Measurements from ENCODE around the gene LLGL2. TPM values are rescaled to one million over a fixed set of nuclear protein-coding genes. Genes with fewer than 3 reads are reported as not detected.

LLGL2 gene
- total and polyA plus RNA-seq, 2 experiments from 2014 or later = 35.2 to 40.3 TPM

DNA sequence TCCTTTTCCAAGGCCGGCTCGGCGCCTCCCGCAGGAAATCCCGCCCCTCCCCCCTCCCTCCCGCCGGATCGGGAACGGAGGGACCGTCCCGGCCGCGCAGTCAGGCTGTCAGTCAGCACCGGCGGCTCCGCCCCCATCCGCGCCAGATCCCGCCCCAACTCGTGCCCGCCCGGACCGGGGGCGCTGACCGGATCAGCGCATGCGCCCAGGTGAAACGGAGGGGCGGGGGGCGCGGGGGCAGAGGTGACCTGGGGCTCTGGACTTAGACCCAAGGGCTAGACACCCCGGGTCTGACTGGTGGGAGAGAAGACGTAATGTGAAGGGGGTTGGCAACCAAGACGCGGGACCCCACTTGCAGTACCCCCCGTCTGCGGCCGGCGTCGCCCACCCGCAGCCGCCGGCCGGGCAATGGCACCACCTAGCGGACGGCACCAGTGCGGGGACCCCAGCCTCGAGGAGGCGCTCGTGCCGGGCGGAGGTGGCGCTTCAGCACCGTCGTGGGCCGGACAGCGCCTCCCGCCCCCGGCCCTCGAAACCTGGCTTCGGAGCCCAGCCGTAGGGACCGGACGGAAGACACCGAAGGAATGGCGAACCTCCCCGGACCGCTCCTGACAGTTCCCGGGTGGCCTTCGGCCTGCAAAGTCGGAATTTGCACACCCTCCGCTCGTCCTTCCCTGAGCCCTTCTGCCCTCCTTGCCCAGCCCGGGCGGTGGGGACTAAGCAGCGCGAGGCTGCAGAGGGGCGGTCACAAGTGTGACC is 9.8 kb upstream of the LLGL2 start, which contains the start of gene CASKIN2:
CASKIN2 (minus strand) TSS at position 42 of the 759 bp plus-strand sequence. CDS start 1,733 bp downstream, outside the sequence.
- TF ChIP-seq, protein P1, sequence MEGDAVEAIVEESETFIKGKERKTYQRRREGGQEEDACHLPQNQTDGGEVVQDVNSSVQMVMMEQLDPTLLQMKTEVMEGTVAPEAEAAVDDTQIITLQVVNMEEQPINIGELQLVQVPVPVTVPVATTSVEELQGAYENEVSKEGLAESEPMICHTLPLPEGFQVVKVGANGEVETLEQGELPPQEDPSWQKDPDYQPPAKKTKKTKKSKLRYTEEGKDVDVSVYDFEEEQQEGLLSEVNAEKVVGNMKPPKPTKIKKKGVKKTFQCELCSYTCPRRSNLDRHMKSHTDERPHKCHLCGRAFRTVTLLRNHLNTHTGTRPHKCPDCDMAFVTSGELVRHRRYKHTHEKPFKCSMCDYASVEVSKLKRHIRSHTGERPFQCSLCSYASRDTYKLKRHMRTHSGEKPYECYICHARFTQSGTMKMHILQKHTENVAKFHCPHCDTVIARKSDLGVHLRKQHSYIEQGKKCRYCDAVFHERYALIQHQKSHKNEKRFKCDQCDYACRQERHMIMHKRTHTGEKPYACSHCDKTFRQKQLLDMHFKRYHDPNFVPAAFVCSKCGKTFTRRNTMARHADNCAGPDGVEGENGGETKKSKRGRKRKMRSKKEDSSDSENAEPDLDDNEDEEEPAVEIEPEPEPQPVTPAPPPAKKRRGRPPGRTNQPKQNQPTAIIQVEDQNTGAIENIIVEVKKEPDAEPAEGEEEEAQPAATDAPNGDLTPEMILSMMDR (IDR thresholded peaks at IDR 0.05; ENCODE audit: low read depth, low read length) = peak; percentile 98
- Histone ChIP-seq H3K27ac (peak within 1 kb of the TSS; percentile 59), H3K4me3 (peak within 1 kb of the TSS; percentile 50), H3K27me3 (no peaks in the 10 kb centered on the region), H3K9me3 (ENCODE audit: low read depth) (no peaks in the 10 kb centered on the region), H3K4me1 (ENCODE audit: low read depth) (peaks cover 26% of the 10 kb centered on the region), H3K36me3 (no peaks in the 10 kb centered on the region)
- DNase-seq (ENCODE audit: low read depth in 1 of 2, low spot score in 1 of 2) = peak; percentile 95

DNA sequence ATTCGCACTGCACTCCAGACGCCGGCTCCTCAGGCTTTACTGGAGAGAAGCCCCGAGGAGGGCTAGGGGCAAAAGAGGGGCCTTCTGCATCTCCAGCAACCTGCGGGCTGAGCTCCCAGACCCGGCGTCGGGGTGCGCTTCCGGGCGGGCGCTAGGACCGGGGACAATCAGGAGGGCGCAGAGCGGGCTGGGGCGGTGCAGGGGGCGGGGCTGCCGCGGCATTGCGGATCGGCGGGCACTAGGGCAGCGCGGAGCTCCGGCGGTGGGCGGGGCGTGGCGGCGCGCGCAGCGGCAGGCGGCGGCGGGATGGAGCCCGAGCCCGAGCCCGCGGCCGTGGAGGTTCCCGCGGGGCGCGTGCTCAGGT is 9.3 kb upstream of the LLGL2 start, which contains the start of gene TSEN54:
TSEN54 (plus strand) TSS at position 274 of the 364 bp plus-strand sequence; CDS start at position 307, 33 bp downstream.
- Histone ChIP-seq H3K4me1 (ENCODE audit: low read depth) (peaks cover 24% of the 10 kb centered on the region), H3K4me3 (peak within 1 kb of the TSS; percentile 50), H3K9me3 (ENCODE audit: low read depth) (no peaks in the 10 kb centered on the region), H3K36me3 (peaks cover 1% of the 10 kb centered on the region), H3K27me3 (no peaks in the 10 kb centered on the region), H3K27ac (peak within 1 kb of the TSS; percentile 65)
- DNase-seq (ENCODE audit: low read depth in 1 of 2, low spot score in 1 of 2) = peak; percentile 91 to 93
- TF ChIP-seq, protein P1 (IDR thresholded peaks at IDR 0.05; ENCODE audit: low read depth, low read length) = no peak

DNA sequence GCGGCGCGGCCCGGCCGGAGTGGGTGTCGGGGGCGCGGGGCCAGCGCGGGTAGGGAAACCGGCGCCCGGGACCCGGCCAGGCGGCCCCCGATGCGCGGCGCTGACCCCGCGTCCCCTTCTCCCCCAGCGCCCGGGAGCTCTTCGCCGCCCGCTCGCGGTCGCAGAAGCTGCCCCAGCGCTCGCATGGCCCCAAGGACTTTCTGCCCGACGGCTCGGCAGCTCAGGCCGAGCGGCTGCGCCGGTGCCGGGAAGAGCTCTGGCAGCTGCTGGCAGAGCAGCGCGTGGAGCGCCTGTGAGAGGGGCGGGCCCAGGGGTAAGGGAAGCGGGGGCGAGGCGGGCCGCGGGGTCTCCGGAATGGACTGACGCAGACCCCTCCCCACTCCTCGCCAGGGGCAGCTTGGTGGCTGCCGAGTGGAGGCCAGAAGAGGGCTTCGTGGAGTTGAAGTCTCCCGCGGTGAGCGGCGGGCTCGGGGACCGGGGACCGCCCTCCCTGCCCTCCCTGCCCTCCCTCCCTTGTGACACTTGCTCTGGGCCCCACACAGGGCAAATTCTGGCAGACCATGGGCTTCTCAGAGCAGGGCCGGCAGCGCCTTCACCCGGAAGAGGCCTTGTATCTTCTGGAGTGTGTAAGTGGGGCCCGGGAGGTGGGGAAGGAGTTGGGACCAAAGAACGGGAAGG is 8.7 kb upstream of the LLGL2 start:
- H3K27ac ChIP-seq = peak overlapping the region; percentile 65
- H3K4me1 ChIP-seq (ENCODE audit: low read depth) = peaks cover 19% of the 10 kb centered on the region
- TF ChIP-seq, protein P1 (IDR thresholded peaks at IDR 0.05; ENCODE audit: low read depth, low read length) = no peak
- peaks cover 5% of the 10 kb centered on the region for H3K36me3 ChIP-seq
- H3K9me3 ChIP-seq (ENCODE audit: low read depth) = no peaks in the 10 kb centered on the region
- no peaks in the 10 kb centered on the region for H3K27me3 ChIP-seq
- peak overlapping the region; percentile 50 for H3K4me3 ChIP-seq
- peak; percentile 27 to 74 for DNase-seq (ENCODE audit: low read depth in 1 of 2, low spot score in 1 of 2)

GRCh38 chr17:75517297-75517865 is 8.1 kb upstream of the LLGL2 start:
- Histone ChIP-seq H3K4me3 (peak overlapping the region; percentile 50), H3K9me3 (ENCODE audit: low read depth) (no peaks in the 10 kb centered on the region), H3K27me3 (no peaks in the 10 kb centered on the region), H3K4me1 (ENCODE audit: low read depth) (peaks cover 13% of the 10 kb centered on the region), H3K27ac (peak overlapping the region; percentile 65), H3K36me3 (peaks cover 8% of the 10 kb centered on the region)
- no peak for DNase-seq (ENCODE audit: low read depth in 1 of 2, low spot score in 1 of 2)
- TF ChIP-seq, protein P1 (IDR thresholded peaks at IDR 0.05; ENCODE audit: low read depth, low read length) = no peak

DNA sequence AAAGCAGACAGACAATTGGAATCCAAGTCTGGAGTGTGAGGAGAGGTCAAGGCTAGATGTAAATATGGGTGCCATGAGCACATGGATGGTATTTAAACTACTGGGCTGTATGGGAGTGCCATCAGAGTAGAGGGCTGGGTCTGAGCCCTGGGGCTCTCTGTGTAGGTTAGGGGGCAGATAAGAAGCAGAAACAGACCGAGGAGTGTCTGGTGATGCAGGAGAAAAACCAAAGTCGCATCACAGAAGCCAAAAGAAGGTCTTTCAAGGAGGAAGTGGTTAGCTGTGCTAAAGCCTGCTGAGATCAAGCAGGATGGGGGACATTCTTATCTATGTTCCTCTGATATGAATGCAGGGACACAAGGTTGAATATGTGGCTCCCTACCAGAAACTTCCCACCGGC is 7.3 kb upstream of the LLGL2 start:
- Histone ChIP-seq H3K4me1 (ENCODE audit: low read depth) (peaks cover 12% of the 10 kb centered on the region), H3K4me3 (no peak overlapping the region), H3K27me3 (no peaks in the 10 kb centered on the region), H3K27ac (no peak overlapping the region), H3K9me3 (ENCODE audit: low read depth) (no peaks in the 10 kb centered on the region), H3K36me3 (peaks cover 9% of the 10 kb centered on the region)
- no peak for DNase-seq (ENCODE audit: low read depth in 1 of 2, low spot score in 1 of 2)
- TF ChIP-seq, protein P1 (IDR thresholded peaks at IDR 0.05; ENCODE audit: low read depth, low read length) = no peak

Measured in cardiac muscle cell (in vitro differentiated cells and primary cell).